ENCODE measurements around the gene KATNA1. TPM values are rescaled to one million over a fixed set of nuclear protein-coding genes. Genes with fewer than 3 reads are reported as not detected.
A peak's percentile ranks its signal among the peaks of the same experiment; 100 is the strongest.

Gene KATNA1
- total and polyA plus RNA-seq, 9 of the 15 experiments (the other 6 are each of a cell fraction or from before 2014, with no cell fraction given), result 22.5 to 76.9 (median 45.0) TPM

- TF ChIP-seq ZNF740 (CRISPR knock-in tag; IDR thresholded peaks at IDR 0.05) (peak; percentile 95), ZNF740 (tag; IDR thresholded peaks at IDR 0.05) (peak in 1 of 2 experiments; percentile 73; a peak in 1 of 4 replicates), REST (IDR thresholded peaks at IDR 0.05; ENCODE audit: borderline replicate concordance) (peak; percentile 94), REST (CRISPR knock-in tag; IDR thresholded peaks at IDR 0.05; ENCODE audit: low read depth) (peak; percentile 62; the same call in 1 of the 2 replicates), ZNF79 (CRISPR knock-in tag; IDR thresholded peaks at IDR 0.05; ENCODE audit: low read depth) (no peak), CCAR2 (IDR thresholded peaks at IDR 0.05; ENCODE audit: low read depth, low read length) (no peak), POLR2A (conservative IDR thresholded peaks at IDR 0.05) (peak; percentile 90), C11orf30 (IDR thresholded peaks at IDR 0.05; ENCODE audit: low read depth) (peak; percentile 100), ZBTB43 (CRISPR knock-in tag; IDR thresholded peaks at IDR 0.05) (no peak), RREB1 (CRISPR knock-in tag; IDR thresholded peaks at IDR 0.05) (no peak), PHF8 (IDR thresholded peaks at IDR 0.05; ENCODE audit: borderline replicate concordance, low read length) (peak; percentile 90), TAL1 (IDR thresholded peaks at IDR 0.05) (no peak)
These were observed 102.6 kb downstream of the KATNA1 start, which contains the start of gene PPIL4 (continued) for GRCh38 chr6:149545754-149546471.
